ENCODE measurements around the gene DLEC1.

The DLEC1 gene

GRCh38 chr3:38119821-38120692 is 81.0 kb downstream of the DLEC1 start:
- Histone ChIP-seq H3K4me3 (ENCODE audit: insufficient read depth, low read depth, low read length, poor library complexity, severe bottlenecking) (no peak overlapping the region), H3K9me3 (ENCODE audit: control insufficient read depth, low read length) (no peaks in the 10 kb centered on the region), H3K36me3 (ENCODE audit: control insufficient read depth, insufficient read depth, low read length) (peaks cover 41% of the 10 kb centered on the region), H3K27ac (ENCODE audit: insufficient read depth, low read length, poor library complexity, severe bottlenecking) (no peak overlapping the region), H3K27me3 (replicated peaks; ENCODE audit: control insufficient read depth, insufficient read depth, low read length, poor library complexity, severe bottlenecking) (no peaks in the 10 kb centered on the region), H3K4me1 (ENCODE audit: control insufficient read depth, insufficient read depth, low read length, poor library complexity, severe bottlenecking) (no peaks in the 10 kb centered on the region)
- DNase-seq, result no peak

- no peaks in the 10 kb centered on the region for H3K9me3 ChIP-seq (ENCODE audit: control insufficient read depth, low read length)
- no peak overlapping the region for H3K27ac ChIP-seq (ENCODE audit: insufficient read depth, low read length, poor library complexity, severe bottlenecking)
- H3K27me3 ChIP-seq (replicated peaks; ENCODE audit: control insufficient read depth, insufficient read depth, low read length, poor library complexity, severe bottlenecking), result no peaks in the 10 kb centered on the region
- peaks cover 49% of the 10 kb centered on the region for H3K36me3 ChIP-seq (ENCODE audit: control insufficient read depth, insufficient read depth, low read length)
- DNase-seq, result no peak
- H3K4me1 ChIP-seq (ENCODE audit: control insufficient read depth, insufficient read depth, low read length, poor library complexity, severe bottlenecking), result no peaks in the 10 kb centered on the region
- H3K4me3 ChIP-seq (ENCODE audit: insufficient read depth, low read depth, low read length, poor library complexity, severe bottlenecking), result no peak overlapping the region
Measured at GRCh38 chr3:38120693-38121450, 81.9 kb downstream of the DLEC1 start.

GRCh38 chr3:38121451-38121831 is 82.4 kb downstream of the DLEC1 start:
- H3K4me3 ChIP-seq (ENCODE audit: insufficient read depth, low read depth, low read length, poor library complexity, severe bottlenecking), result no peak overlapping the region
- H3K4me1 ChIP-seq (ENCODE audit: control insufficient read depth, insufficient read depth, low read length, poor library complexity, severe bottlenecking), result no peaks in the 10 kb centered on the region
- no peak for DNase-seq
- peaks cover 55% of the 10 kb centered on the region for H3K36me3 ChIP-seq (ENCODE audit: control insufficient read depth, insufficient read depth, low read length)
- H3K27ac ChIP-seq (ENCODE audit: insufficient read depth, low read length, poor library complexity, severe bottlenecking), result no peak overlapping the region
- H3K9me3 ChIP-seq (ENCODE audit: control insufficient read depth, low read length), result no peaks in the 10 kb centered on the region
- no peaks in the 10 kb centered on the region for H3K27me3 ChIP-seq (replicated peaks; ENCODE audit: control insufficient read depth, insufficient read depth, low read length, poor library complexity, severe bottlenecking)

DNA sequence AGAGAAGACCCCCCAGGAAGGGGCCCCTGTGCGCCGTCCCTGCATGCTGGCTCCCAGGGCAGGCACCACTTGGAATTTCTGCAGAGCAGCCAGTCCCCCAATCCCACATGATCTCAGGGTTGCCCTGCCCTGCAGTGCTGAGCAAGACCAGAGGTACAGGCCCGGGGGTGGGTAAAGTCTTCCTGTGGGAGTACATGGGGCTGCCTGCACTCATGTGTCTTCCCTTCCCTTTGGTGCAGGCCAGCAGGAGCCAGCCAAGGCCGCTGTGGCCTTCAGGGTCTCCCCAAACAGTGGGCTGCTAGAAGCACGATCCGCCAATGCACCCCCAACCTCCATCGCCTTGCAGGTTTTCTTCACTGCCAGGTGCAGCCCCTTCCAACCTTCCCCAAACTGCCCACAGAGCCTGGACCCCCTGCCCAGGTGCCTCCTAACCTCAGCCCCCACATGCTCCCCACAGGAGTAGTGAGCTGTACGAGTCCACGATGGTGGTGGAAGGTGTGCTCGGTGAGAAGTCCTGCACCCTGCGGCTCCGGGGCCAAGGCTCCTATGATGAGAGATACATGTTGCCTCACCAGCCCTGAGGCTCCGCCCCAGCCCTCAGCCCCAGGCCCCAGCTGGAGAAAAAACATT is 82.9 kb downstream of the DLEC1 start:
- peaks cover 60% of the 10 kb centered on the region for H3K36me3 ChIP-seq (ENCODE audit: control insufficient read depth, insufficient read depth, low read length)
- no peak overlapping the region for H3K27ac ChIP-seq (ENCODE audit: insufficient read depth, low read length, poor library complexity, severe bottlenecking)
- no peaks in the 10 kb centered on the region for H3K4me1 ChIP-seq (ENCODE audit: control insufficient read depth, insufficient read depth, low read length, poor library complexity, severe bottlenecking)
- H3K4me3 ChIP-seq (ENCODE audit: insufficient read depth, low read depth, low read length, poor library complexity, severe bottlenecking), result no peak overlapping the region
- no peaks in the 10 kb centered on the region for H3K27me3 ChIP-seq (replicated peaks; ENCODE audit: control insufficient read depth, insufficient read depth, low read length, poor library complexity, severe bottlenecking)
- H3K9me3 ChIP-seq (ENCODE audit: control insufficient read depth, low read length), result no peaks in the 10 kb centered on the region
- no peak for DNase-seq

DNA sequence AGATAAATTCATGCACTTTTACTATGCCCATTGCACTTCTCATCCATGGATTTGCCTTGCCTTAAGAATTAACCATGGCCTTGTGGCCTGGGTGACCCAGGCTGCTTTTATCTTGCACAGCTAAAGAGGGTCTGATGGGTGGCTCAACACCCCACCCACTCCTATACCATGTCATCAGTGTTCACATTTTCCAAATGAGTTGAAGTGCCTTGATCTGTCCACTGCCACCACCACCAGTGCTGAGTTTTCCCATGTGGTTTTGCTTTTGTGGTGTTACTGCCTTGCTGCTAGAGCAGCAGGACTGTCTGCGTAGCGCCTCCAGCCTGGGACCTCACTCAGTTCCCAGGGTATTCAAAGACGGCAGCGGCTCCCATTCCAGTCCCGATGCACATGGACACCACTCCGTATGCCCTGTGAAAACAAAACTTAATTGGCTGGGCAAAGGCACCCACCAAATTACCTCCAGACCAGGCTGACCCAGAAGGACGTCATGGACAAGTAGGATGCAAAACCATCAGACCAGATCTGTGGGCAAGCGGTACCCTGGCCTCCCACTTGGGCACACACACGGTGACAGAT is 83.8 kb downstream of the DLEC1 start:
- Histone ChIP-seq H3K36me3 (ENCODE audit: control insufficient read depth, insufficient read depth, low read length) (peaks cover 68% of the 10 kb centered on the region), H3K27ac (ENCODE audit: insufficient read depth, low read length, poor library complexity, severe bottlenecking) (no peak overlapping the region), H3K4me3 (ENCODE audit: insufficient read depth, low read depth, low read length, poor library complexity, severe bottlenecking) (no peak overlapping the region), H3K4me1 (ENCODE audit: control insufficient read depth, insufficient read depth, low read length, poor library complexity, severe bottlenecking) (no peaks in the 10 kb centered on the region), H3K9me3 (ENCODE audit: control insufficient read depth, low read length) (no peaks in the 10 kb centered on the region), H3K27me3 (replicated peaks; ENCODE audit: control insufficient read depth, insufficient read depth, low read length, poor library complexity, severe bottlenecking) (no peaks in the 10 kb centered on the region)
- no peak for DNase-seq

GRCh38 chr3:38124324-38125122 is 85.5 kb downstream of the DLEC1 start:
- Histone ChIP-seq H3K27ac (ENCODE audit: insufficient read depth, low read length, poor library complexity, severe bottlenecking) (no peak overlapping the region), H3K4me3 (ENCODE audit: insufficient read depth, low read depth, low read length, poor library complexity, severe bottlenecking) (no peak overlapping the region), H3K4me1 (ENCODE audit: control insufficient read depth, insufficient read depth, low read length, poor library complexity, severe bottlenecking) (no peaks in the 10 kb centered on the region), H3K9me3 (ENCODE audit: control insufficient read depth, low read length) (no peaks in the 10 kb centered on the region), H3K36me3 (ENCODE audit: control insufficient read depth, insufficient read depth, low read length) (peaks cover 83% of the 10 kb centered on the region), H3K27me3 (replicated peaks; ENCODE audit: control insufficient read depth, insufficient read depth, low read length, poor library complexity, severe bottlenecking) (no peaks in the 10 kb centered on the region)
- DNase-seq, result no peak

DNA sequence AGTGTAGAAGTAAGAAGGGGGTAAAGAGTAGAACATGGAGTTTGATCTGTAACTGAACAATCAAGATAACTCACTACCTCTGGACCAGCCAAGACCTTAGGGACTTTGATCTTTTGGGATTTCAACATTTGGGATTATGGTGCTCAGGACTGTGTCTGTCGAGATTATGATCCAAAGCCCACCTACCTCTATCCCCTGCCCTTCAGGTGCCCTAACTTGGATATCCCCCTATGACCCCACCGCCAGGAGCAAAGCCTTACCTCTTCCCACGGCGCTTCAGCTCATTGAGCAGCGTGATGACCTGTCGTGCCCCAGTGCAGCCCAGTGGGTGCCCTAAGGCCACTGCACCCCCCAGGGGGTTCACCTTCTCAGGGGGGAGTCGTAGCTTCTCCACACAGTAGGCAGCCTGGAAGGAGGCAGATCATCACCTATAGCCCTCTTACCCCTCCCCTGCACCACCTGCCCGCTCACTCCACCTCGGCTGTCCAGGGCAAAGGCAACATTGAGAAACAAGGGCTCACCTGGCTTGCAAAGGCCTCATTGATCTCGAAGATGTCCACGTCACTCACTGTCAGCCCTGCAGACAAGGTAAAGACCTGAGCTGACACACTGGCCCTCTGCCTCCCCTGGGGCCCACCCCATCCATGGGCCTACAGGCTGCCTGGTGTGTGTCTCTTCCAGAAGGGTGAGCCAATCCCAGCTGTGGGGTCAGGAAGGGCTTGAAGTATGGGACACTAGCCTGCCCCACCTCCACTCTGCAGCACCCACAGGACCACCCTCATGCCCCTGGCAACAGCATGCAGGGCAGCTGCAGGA is 86.5 kb downstream of the DLEC1 start:
- H3K4me3 ChIP-seq (ENCODE audit: insufficient read depth, low read depth, low read length, poor library complexity, severe bottlenecking), result no peak overlapping the region
- no peaks in the 10 kb centered on the region for H3K9me3 ChIP-seq (ENCODE audit: control insufficient read depth, low read length)
- no peak overlapping the region for H3K27ac ChIP-seq (ENCODE audit: insufficient read depth, low read length, poor library complexity, severe bottlenecking)
- H3K4me1 ChIP-seq (ENCODE audit: control insufficient read depth, insufficient read depth, low read length, poor library complexity, severe bottlenecking), result no peaks in the 10 kb centered on the region
- no peaks in the 10 kb centered on the region for H3K27me3 ChIP-seq (replicated peaks; ENCODE audit: control insufficient read depth, insufficient read depth, low read length, poor library complexity, severe bottlenecking)
- peaks cover 89% of the 10 kb centered on the region for H3K36me3 ChIP-seq (ENCODE audit: control insufficient read depth, insufficient read depth, low read length)
- no peak for DNase-seq

DNA sequence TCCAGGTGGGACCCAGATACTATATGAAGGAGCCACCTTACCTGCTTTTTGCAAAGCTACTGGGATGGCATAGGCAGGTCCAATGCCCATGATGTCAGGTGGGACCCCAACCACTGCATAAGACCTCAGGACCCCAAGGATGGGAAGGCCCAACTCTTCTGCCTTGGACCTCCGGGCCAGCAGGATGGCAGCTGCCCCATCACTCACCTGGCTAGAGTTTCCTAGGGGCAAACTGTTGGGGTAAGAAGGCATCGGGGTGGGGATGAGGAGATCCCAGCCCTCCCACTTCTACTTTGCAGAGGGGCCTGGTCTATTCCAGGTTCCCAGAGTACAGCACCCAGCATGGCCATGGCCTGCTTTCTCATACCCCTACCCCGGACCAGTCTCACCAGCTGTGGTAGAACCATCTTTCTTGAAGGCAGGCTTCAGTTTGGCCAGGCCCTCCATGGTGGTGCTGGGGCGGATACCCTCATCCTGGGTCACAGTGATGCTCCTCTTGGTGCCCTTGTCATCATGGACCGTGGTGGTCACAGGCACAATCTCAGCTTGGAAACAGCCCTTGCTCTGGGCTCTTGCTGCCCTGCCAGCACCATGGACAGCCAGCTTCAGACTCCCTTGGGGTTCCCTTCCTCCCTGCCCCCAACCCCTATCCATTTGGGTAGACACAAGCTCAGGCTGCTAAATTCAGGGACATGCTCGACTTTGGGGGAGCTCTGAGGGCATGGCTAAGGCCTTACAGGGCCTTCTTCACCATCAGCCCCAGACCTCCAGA is 87.3 kb downstream of the DLEC1 start:
- no peaks in the 10 kb centered on the region for H3K27me3 ChIP-seq (replicated peaks; ENCODE audit: control insufficient read depth, insufficient read depth, low read length, poor library complexity, severe bottlenecking)
- H3K4me3 ChIP-seq (ENCODE audit: insufficient read depth, low read depth, low read length, poor library complexity, severe bottlenecking), result no peak overlapping the region
- no peak overlapping the region for H3K27ac ChIP-seq (ENCODE audit: insufficient read depth, low read length, poor library complexity, severe bottlenecking)
- peaks cover 91% of the 10 kb centered on the region for H3K36me3 ChIP-seq (ENCODE audit: control insufficient read depth, insufficient read depth, low read length)
- no peaks in the 10 kb centered on the region for H3K4me1 ChIP-seq (ENCODE audit: control insufficient read depth, insufficient read depth, low read length, poor library complexity, severe bottlenecking)
- DNase-seq, result no peak
- no peaks in the 10 kb centered on the region for H3K9me3 ChIP-seq (ENCODE audit: control insufficient read depth, low read length)
